ENCODE measurements around the gene TMEM164. TPM values are rescaled to one million over a fixed set of nuclear protein-coding genes. Genes with fewer than 3 reads are reported as not detected.

The TMEM164 gene
- total RNA-seq, 2 donors from 2014 or later = 45.5 to 445 TPM

DNA sequence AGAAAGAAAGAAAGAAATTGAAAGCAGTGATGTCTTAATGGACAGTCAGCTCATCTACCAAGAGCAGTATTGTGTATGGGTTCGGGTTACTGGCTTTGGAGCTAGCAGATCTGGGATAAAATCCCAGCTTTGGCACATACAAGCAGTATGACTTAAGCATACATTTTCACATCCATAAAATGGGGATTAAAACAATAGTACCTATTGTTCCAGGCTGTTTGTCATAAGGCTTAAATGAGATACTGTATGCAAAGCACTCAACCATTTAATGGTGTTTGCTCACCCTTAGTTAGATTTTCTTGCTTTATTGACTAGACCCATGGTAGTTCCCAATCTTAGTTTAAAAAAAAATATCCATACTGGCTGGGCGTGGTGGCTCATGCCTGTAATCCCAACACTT lies 7.8 kb upstream of the TMEM164 start:
- H3K9me3 ChIP-seq = no peaks in the 10 kb centered on the region
- H3K36me3 ChIP-seq = no peaks in the 10 kb centered on the region
- H3K27me3 ChIP-seq (replicated peaks; ENCODE audit: insufficient read depth) = no peaks in the 10 kb centered on the region
- 76% methylated on average over 2 of the region's 2 CpGs for WGBS
- no peak overlapping the region for H3K4me3 ChIP-seq
- H3K4me1 ChIP-seq (replicated peaks) = no peaks in the 10 kb centered on the region
- no peak overlapping the region for H3K27ac ChIP-seq
- intact Hi-C loops (cut with DNase I) = no loop called here
- no peak for TF ChIP-seq CTCF (IDR thresholded peaks at IDR 0.05)
- TF ChIP-seq POLR2AphosphoS5 (IDR thresholded peaks at IDR 0.05) = no peak
- TF ChIP-seq POLR2A (IDR thresholded peaks at IDR 0.05) = no peak
- no peak for DNase-seq (ENCODE audit: low spot score)

- Histone ChIP-seq H3K9me3 (no peaks in the 10 kb centered on the region), H3K4me1 (replicated peaks) (no peaks in the 10 kb centered on the region), H3K4me3 (no peak overlapping the region), H3K27me3 (replicated peaks; ENCODE audit: insufficient read depth) (no peaks in the 10 kb centered on the region), H3K36me3 (no peaks in the 10 kb centered on the region), H3K27ac (no peak overlapping the region)
- intact Hi-C loops (cut with DNase I) = no loop called here
- DNase-seq (ENCODE audit: low spot score) = peak; percentile 8
- no peak for TF ChIP-seq CTCF (IDR thresholded peaks at IDR 0.05)
- TF ChIP-seq POLR2AphosphoS5 (IDR thresholded peaks at IDR 0.05) = peak; percentile 7
- no peak for TF ChIP-seq POLR2A (IDR thresholded peaks at IDR 0.05)
- 24% methylated on average over 6 of the region's 6 CpGs for WGBS
Measured at GRCh38 chrX:109997786-109998452, 5.0 kb upstream of the TMEM164 start.

GRCh38 chrX:110000000-110000399 lies 2.9 kb upstream of the TMEM164 start:
- Histone ChIP-seq H3K4me1 (replicated peaks) (no peaks in the 10 kb centered on the region), H3K36me3 (no peaks in the 10 kb centered on the region), H3K9me3 (no peaks in the 10 kb centered on the region), H3K4me3 (no peak overlapping the region), H3K27ac (no peak overlapping the region), H3K27me3 (replicated peaks; ENCODE audit: insufficient read depth) (no peaks in the 10 kb centered on the region)
- DNase-seq (ENCODE audit: low spot score) = no peak
- intact Hi-C loops (cut with DNase I) = loop anchor here (10.0 kb wide), 2 partner anchors 85 to 115 kb away; no protein-coding TSS in a partner anchor
- WGBS = 90% methylated on average over 5 of the region's 5 CpGs
- TF ChIP-seq POLR2AphosphoS5 (IDR thresholded peaks at IDR 0.05) (no peak), CTCF (IDR thresholded peaks at IDR 0.05) (no peak), POLR2A (IDR thresholded peaks at IDR 0.05) (no peak)

DNA sequence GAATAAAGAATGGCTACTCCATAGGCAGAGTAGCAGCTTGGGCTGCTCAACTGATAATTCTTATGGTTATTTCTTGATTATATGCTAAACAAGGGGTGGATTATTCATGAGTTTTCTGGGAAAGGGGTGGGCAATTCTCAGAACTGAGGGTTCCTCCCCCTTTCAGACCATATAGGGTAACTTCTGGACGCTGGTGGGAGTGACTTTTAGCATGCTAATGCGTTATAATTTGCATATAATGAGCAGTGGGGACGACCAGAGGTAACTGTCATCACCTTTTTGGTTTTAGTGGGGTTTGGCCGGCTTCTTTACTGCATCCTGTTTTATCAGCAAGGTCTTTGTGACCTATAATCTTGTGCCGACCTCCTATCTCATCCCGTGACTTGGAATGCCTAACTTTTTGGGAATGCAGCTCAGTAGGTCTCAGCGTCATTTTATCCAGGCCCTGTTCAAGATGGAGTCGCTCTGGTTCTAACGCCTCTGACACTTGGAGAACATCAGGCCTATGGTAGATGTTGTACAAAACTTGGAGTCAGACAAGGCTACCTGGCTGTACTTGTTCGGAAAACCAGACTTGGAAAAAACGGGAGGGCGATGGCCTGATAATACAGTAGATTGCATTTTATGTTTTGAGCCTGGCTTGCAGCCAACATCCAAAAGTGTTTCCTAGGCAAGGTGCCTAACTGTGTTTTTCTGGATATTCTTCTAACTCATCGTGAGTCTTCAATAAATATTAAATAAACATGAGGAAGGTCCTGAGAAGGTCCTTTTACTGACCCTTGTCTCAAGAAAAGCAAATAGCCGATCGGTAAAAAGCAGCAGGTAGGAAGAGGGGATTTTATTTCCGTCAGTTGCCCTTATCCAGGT lies 1.8 kb upstream of the TMEM164 start:
- Histone ChIP-seq H3K36me3 (no peaks in the 10 kb centered on the region), H3K4me1 (replicated peaks) (no peaks in the 10 kb centered on the region), H3K4me3 (no peak overlapping the region), H3K27ac (no peak overlapping the region), H3K27me3 (replicated peaks; ENCODE audit: insufficient read depth) (no peaks in the 10 kb centered on the region), H3K9me3 (no peaks in the 10 kb centered on the region)
- WGBS = 67% methylated on average over 15 of the region's 16 CpGs
- intact Hi-C loops (cut with DNase I) = loop anchor here (10.0 kb wide), 2 partner anchors 86 to 114 kb away; no protein-coding TSS in a partner anchor
- DNase-seq (ENCODE audit: low spot score) = no peak
- TF ChIP-seq POLR2AphosphoS5 (IDR thresholded peaks at IDR 0.05) = no peak

- H3K27me3 ChIP-seq (replicated peaks; ENCODE audit: insufficient read depth) = no peaks in the 10 kb centered on the region
- no peaks in the 10 kb centered on the region for H3K4me1 ChIP-seq (replicated peaks)
- TF ChIP-seq POLR2A (IDR thresholded peaks at IDR 0.05) (no peak), POLR2AphosphoS5 (IDR thresholded peaks at IDR 0.05) (no peak), CTCF (IDR thresholded peaks at IDR 0.05) (no peak)
- no peaks in the 10 kb centered on the region for H3K36me3 ChIP-seq
- peak overlapping the region; percentile 47 to 50 for H3K4me3 ChIP-seq
- peak overlapping the region; percentile 79 to 88 for H3K27ac ChIP-seq
- 7% methylated on average over 13 of the region's 13 CpGs for WGBS
- H3K9me3 ChIP-seq = no peaks in the 10 kb centered on the region
- intact Hi-C loops (cut with DNase I) = loop anchor here (10.0 kb wide), 2 partner anchors 87 to 113 kb away; no protein-coding TSS in a partner anchor
- DNase-seq (ENCODE audit: low spot score) = no peak
Measured at GRCh38 chrX:110001740-110002299, 1.1 kb upstream of the TMEM164 start.
